Pancreas (tissue), 10 donors: ENCODE data around the gene PDXK. TPM values are rescaled to one million over a fixed set of nuclear protein-coding genes. Genes with fewer than 3 reads are reported as not detected.

ENCODE experiments used
- ATAC-seq, 4 donors: fragments of 200-7000 bp; cut with Tn5 transposase; one replicate each; pipeline versions ENCODE4 v1.8.0 to v1.9.1; 2020; ENCODE audit warnings: mild to moderate bottlenecking in 4 of 4, moderate library complexity in 4 of 4
- DNase-seq, 6 donors: peaks; one replicate each; pipeline ENCODE4 v3.0.0-alpha.2; 2020
- FAIRE-seq: peaks from 2 replicates; lab custom pipeline; 2012; peaks lifted over from hg19 to GRCh38; lab: Jason Lieb, UNC
- H3K27ac ChIP-seq, 4 donors: fragments of 200-600 bp; sonication (generic); 1 replicate in 3 of 4; 2 replicates in 1 of 4; pipeline versions ENCODE4 v1.5.0 to v1.8.0; 2020
- H3K27me3 ChIP-seq, 4 donors: fragments of 200-600 bp; one replicate each; pipeline ENCODE4 v1.8.0; 2021
- H3K36me3 ChIP-seq, 3 donors: fragments of 200-600 bp; sonication (generic) in 1 of 3; one replicate each; pipeline versions ENCODE4 v1.5.0 to v1.8.0; 2020 to 2021
- H3K4me1 ChIP-seq, 3 donors: fragments of 200-600 bp; one replicate each; pipeline ENCODE4 v1.8.0; 2021
- H3K4me3 ChIP-seq, 4 donors: fragments of 200-600 bp; sonication (generic) in 2 of 4; one replicate each; pipeline versions ENCODE4 v1.5.0 to v1.8.0; 2020 to 2021
- H3K9me3 ChIP-seq, 4 donors: fragments of 200-600 bp; one replicate each; pipeline ENCODE4 v1.8.0; 2021
- CTCF ChIP-seq, 4 donors: fragments of 200-600 bp; sonication (generic) in 3 of 4; IDR thresholded peaks; one replicate each; pipeline versions ENCODE4 v1.5.0 to v1.8.0; 2021; ENCODE audit warnings: antibody characterized with exemption in 4 of 4
- WGBS, 2 donors: extraction: QIAGEN DNeasy Blood & Tissue Kit; methylation state at CpG; one replicate each; pipeline ENCODE4 v1.1.7; 2013; 5-methylcytosine and 5-hydroxymethylcytosine counted together
- intact Hi-C, 3 donors: fragments of 100-400 bp; cut with DNase I; formaldehyde crosslinking; loops; one replicate each; pipeline versions ENCODE4 v1.11.1 to v1.14.2; 2022
- polyA plus RNA-seq, 2 donors: library from polyadenylated mRNA; stranded (reverse); fragments of 200-250 nt; gene quantifications; one replicate each; pipeline ENCODE4 v1.2.3, GENCODE V29; 2013
- total RNA-seq, 6 donors: library from RNA; stranded (reverse); fragmentation: NEBNext Ultra II Directional in 4 of 6; extraction: Animal tissue kit (Norgen Biotek cat#: 25700) in 4 of 6; gene quantifications; one replicate each; pipeline versions ENCODE4 v1.2.1 to v1.2.4, GENCODE V29; 2021 to 2023
- donor health status: healthy with polysubstance abuse.
- donor health status: DM: no; HTN: no; CAD: no; lungs with moderate emphysema.
- donor health status: DM: no; HTN: no; CAD: no.
- donor health status: control.
- donor health status: control.
- donor health status: Bipolar disorder and iron deficiency.
- donor health status: DM: yes; HTN: yes; CAD: no.
- donor health status: DM: no; HTN: no; CAD: no.
- donor health status: DM: no; HTN: no; CAD: no.
- donor health status: DM: yes; HTN: yes; CAD: no.

Gene PDXK
- total and polyA plus RNA-seq, 8 donors, result 63.2 to 100 (median 65.9) TPM

GRCh38 chr21:43771199-43771675 is 52.3 kb downstream of the PDXK start:
- no peak for TF ChIP-seq CTCF (IDR thresholded peaks at IDR 0.05)
- no peaks in the 10 kb centered on the region for H3K9me3 ChIP-seq
- 71 to 73% methylated on average over 13 of the region's 13 CpGs for WGBS, 2 donors
- H3K36me3 ChIP-seq, result peaks cover 0 to 8% (median 5%) of the 10 kb centered on the region in 3 donors
- intact Hi-C loops, result loop anchor here in 1 of 3 donors (10.0 kb wide), 1 partner anchor 46 kb away; no protein-coding TSS in a partner anchor
- H3K4me1 ChIP-seq, result peaks cover 0 to 14% (median 0%) of the 10 kb centered on the region in 3 donors
- no peak for FAIRE-seq
- H3K27me3 ChIP-seq, result no peaks in the 10 kb centered on the region
- no peak overlapping the region for H3K4me3 ChIP-seq
- no peak for ATAC-seq
- no peak overlapping the region for H3K27ac ChIP-seq
- DNase-seq, result peak in 1 of 6 donors; percentile 36

- no peak for TF ChIP-seq CTCF (IDR thresholded peaks at IDR 0.05)
Observed at GRCh38 chr21:43771698-43772424, 52.9 kb downstream of the PDXK start.

GRCh38 chr21:43772425-43772821 is 53.5 kb downstream of the PDXK start:
- FAIRE-seq (no peak), DNase-seq (no peak), ATAC-seq (no peak)
- intact Hi-C loops, result loop anchor here in 1 of 3 donors (10.0 kb wide), 1 partner anchor 48 kb away; no protein-coding TSS in a partner anchor
- Histone ChIP-seq H3K9me3 (no peaks in the 10 kb centered on the region), H3K4me3 (no peak overlapping the region), H3K36me3 (peaks cover 0 to 8% (median 5%) of the 10 kb centered on the region in 3 donors), H3K4me1 (peaks cover 0 to 14% (median 0%) of the 10 kb centered on the region in 3 donors), H3K27me3 (no peaks in the 10 kb centered on the region), H3K27ac (no peak overlapping the region)
- WGBS, 2 donors, result 80 to 81% methylated on average over 6 of the region's 6 CpGs
- TF ChIP-seq CTCF (IDR thresholded peaks at IDR 0.05), result no peak

More at GRCh38 chr21:43771698-43772424, 52.9 kb downstream of the PDXK start:
- ATAC-seq (no peak), FAIRE-seq (no peak), DNase-seq (no peak)
- Histone ChIP-seq H3K4me1 (peaks cover 0 to 14% (median 0%) of the 10 kb centered on the region in 3 donors), H3K27ac (no peak overlapping the region), H3K36me3 (peaks cover 0 to 8% (median 5%) of the 10 kb centered on the region in 3 donors), H3K27me3 (no peaks in the 10 kb centered on the region), H3K4me3 (no peak overlapping the region), H3K9me3 (no peaks in the 10 kb centered on the region)
- intact Hi-C loops, result loop anchor here in 1 of 3 donors (10.0 kb wide), 1 partner anchor 47 kb away; no protein-coding TSS in a partner anchor
- WGBS, 2 donors, result 86 to 90% methylated on average over 13 of the region's 13 CpGs

GRCh38 chr21:43774163-43774562 is 55.2 kb downstream of the PDXK start:
- Histone ChIP-seq H3K27me3 (no peaks in the 10 kb centered on the region), H3K9me3 (no peaks in the 10 kb centered on the region), H3K36me3 (peaks cover 0 to 8% (median 5%) of the 10 kb centered on the region in 3 donors), H3K27ac (no peak overlapping the region), H3K4me3 (no peak overlapping the region), H3K4me1 (peaks cover 0 to 8% (median 0%) of the 10 kb centered on the region in 3 donors)
- FAIRE-seq, result no peak
- intact Hi-C loops, result loop anchor here in 1 of 3 donors (10.0 kb wide), 1 partner anchor 49 kb away; no protein-coding TSS in a partner anchor
- peak in 1 of 6 donors; percentile 32 for DNase-seq
- 97% methylated on average over 10 of the region's 10 CpGs for WGBS, 2 donors
- no peak for TF ChIP-seq CTCF (IDR thresholded peaks at IDR 0.05)
- ATAC-seq, result no peak
